ENCODE results near the gene CYP4F2. TPM values are rescaled to one million over a fixed set of nuclear protein-coding genes. Genes with fewer than 3 reads are reported as not detected.

Gene CYP4F2
- total and polyA plus RNA-seq, 9 of the 15 experiments (the other 6 are each of a cell fraction or from before 2014, with no cell fraction given) = 0.10 to 0.56 (median 0.32) TPM; not detected in 2

DNA sequence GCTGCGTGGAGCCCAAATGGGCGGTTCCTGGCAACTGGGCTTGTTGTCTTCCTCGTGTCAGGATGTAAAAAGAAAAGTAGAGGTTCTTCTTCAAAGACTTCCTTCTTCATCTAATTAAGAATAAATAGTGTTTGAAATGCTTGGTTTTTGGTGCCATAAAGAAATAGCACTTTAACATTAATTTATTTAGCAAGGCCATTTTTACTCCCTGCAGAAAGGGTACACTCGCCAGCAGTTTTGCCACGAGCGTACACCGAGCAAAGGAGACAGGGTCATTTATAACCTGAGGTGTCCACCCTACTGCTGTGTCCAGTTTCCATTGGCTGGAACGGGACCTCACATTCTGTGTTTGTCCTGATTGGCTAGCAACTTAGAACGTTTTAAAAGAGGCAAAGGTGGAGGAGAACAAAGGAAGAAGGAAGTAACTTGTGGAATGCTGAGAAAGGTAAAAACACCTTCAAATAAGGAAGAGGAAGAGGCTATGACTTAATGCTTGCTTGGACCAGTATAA is 60.6 kb downstream of the CYP4F2 start (continued):
- TF ChIP-seq ZNF140 (CRISPR knock-in tag; IDR thresholded peaks at IDR 0.05) = no peak
- TF ChIP-seq SMARCA4 (IDR thresholded peaks at IDR 0.05) = no peak
- TF ChIP-seq, protein P1, sequence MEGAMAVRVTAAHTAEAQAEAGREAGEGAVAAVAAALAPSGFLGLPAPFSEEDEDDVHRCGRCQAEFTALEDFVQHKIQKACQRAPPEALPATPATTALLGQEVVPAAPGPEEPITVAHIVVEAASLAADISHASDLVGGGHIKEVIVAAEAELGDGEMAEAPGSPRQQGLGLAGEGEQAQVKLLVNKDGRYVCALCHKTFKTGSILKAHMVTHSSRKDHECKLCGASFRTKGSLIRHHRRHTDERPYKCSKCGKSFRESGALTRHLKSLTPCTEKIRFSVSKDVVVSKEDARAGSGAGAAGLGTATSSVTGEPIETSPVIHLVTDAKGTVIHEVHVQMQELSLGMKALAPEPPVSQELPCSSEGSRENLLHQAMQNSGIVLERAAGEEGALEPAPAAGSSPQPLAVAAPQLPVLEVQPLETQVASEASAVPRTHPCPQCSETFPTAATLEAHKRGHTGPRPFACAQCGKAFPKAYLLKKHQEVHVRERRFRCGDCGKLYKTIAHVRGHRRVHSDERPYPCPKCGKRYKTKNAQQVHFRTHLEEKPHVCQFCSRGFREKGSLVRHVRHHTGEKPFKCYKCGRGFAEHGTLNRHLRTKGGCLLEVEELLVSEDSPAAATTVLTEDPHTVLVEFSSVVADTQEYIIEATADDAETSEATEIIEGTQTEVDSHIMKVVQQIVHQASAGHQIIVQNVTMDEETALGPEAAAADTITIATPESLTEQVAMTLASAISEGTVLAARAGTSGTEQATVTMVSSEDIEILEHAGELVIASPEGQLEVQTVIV (CRISPR knock-in tag; IDR thresholded peaks at IDR 0.05; ENCODE audit: borderline replicate concordance) = no peak
- TF ChIP-seq GATAD2B (IDR thresholded peaks at IDR 0.05; ENCODE audit: borderline replicate concordance) = no peak
- 0 out of 2 replicates have a peak, but pooled peaks have one; percentile 17 for TF ChIP-seq ZNF316 (IDR thresholded peaks at IDR 0.05)
- 0 out of 2 replicates have a peak, but pooled peaks have one; percentile 5 for TF ChIP-seq ESRRA (IDR thresholded peaks at IDR 0.05; ENCODE audit: borderline replicate concordance, low read depth)
- no peak for TF ChIP-seq ASH1L (IDR thresholded peaks at IDR 0.05; ENCODE audit: borderline replicate concordance, low read depth, partially characterized antibody)
- TF ChIP-seq, protein P2, sequence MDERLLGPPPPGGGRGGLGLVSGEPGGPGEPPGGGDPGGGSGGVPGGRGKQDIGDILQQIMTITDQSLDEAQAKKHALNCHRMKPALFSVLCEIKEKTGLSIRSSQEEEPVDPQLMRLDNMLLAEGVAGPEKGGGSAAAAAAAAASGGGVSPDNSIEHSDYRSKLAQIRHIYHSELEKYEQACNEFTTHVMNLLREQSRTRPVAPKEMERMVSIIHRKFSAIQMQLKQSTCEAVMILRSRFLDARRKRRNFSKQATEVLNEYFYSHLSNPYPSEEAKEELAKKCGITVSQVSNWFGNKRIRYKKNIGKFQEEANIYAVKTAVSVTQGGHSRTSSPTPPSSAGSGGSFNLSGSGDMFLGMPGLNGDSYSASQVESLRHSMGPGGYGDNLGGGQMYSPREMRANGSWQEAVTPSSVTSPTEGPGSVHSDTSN (CRISPR knock-in tag; IDR thresholded peaks at IDR 0.05; ENCODE audit: low read depth) = no peak
- TF ChIP-seq, protein P2 (tag; conservative IDR thresholded peaks at IDR 0.05; ENCODE audit: low read depth) = peak; percentile 89
- TF ChIP-seq, protein P3, sequence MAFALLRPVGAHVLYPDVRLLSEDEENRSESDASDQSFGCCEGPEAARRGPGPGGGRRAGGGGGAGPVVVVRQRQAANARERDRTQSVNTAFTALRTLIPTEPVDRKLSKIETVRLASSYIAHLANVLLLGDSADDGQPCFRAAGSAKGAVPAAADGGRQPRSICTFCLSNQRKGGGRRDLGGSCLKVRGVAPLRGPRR (CRISPR knock-in tag; IDR thresholded peaks at IDR 0.05) = no peak
- TF ChIP-seq MYNN (IDR thresholded peaks at IDR 0.05) = no peak
- TF ChIP-seq MYNN (CRISPR knock-in tag; IDR thresholded peaks at IDR 0.05) = no peak
- peak; percentile 63; the same call in 1 of the 2 replicates for TF ChIP-seq ZEB2 (IDR thresholded peaks at IDR 0.05)
- TF ChIP-seq POLR2H (tag; IDR thresholded peaks at IDR 0.05; ENCODE audit: low read depth) = peak; percentile 97
- no peak for TF ChIP-seq GTF2F1 (IDR thresholded peaks at IDR 0.05; ENCODE audit: low read depth, low read length)
- no peak for TF ChIP-seq CHCHD3 (CRISPR knock-in tag; IDR thresholded peaks at IDR 0.05)
- TF ChIP-seq SP1 (CRISPR knock-in tag; IDR thresholded peaks at IDR 0.05) = peak; percentile 19; the same call in 1 of the 2 replicates
- TF ChIP-seq, protein P4, sequence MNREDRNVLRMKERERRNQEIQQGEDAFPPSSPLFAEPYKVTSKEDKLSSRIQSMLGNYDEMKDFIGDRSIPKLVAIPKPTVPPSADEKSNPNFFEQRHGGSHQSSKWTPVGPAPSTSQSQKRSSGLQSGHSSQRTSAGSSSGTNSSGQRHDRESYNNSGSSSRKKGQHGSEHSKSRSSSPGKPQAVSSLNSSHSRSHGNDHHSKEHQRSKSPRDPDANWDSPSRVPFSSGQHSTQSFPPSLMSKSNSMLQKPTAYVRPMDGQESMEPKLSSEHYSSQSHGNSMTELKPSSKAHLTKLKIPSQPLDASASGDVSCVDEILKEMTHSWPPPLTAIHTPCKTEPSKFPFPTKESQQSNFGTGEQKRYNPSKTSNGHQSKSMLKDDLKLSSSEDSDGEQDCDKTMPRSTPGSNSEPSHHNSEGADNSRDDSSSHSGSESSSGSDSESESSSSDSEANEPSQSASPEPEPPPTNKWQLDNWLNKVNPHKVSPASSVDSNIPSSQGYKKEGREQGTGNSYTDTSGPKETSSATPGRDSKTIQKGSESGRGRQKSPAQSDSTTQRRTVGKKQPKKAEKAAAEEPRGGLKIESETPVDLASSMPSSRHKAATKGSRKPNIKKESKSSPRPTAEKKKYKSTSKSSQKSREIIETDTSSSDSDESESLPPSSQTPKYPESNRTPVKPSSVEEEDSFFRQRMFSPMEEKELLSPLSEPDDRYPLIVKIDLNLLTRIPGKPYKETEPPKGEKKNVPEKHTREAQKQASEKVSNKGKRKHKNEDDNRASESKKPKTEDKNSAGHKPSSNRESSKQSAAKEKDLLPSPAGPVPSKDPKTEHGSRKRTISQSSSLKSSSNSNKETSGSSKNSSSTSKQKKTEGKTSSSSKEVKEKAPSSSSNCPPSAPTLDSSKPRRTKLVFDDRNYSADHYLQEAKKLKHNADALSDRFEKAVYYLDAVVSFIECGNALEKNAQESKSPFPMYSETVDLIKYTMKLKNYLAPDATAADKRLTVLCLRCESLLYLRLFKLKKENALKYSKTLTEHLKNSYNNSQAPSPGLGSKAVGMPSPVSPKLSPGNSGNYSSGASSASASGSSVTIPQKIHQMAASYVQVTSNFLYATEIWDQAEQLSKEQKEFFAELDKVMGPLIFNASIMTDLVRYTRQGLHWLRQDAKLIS (CRISPR knock-in tag; IDR thresholded peaks at IDR 0.05) = 0 out of 2 replicates have a peak, but pooled peaks have one; percentile 34
- TF ChIP-seq STAT5B (CRISPR knock-in tag; IDR thresholded peaks at IDR 0.05) = no peak
- no peak for TF ChIP-seq CHD2 (IDR thresholded peaks at IDR 0.05; ENCODE audit: low read depth, low read length)
- no peak for TF ChIP-seq ZNF717 (CRISPR knock-in tag; IDR thresholded peaks at IDR 0.05)
- no peak for TF ChIP-seq CCNT2 (IDR thresholded peaks at IDR 0.05; ENCODE audit: borderline replicate concordance, extremely low read depth, insufficient read length, low read depth, low read length)

Measured in K562 (cell line).